ENCODE data around the gene DDX25. TPM values are rescaled to one million over a fixed set of nuclear protein-coding genes. Genes with fewer than 3 reads are reported as not detected.

DDX25 gene
- total RNA-seq, 4 donors from 2014 or later = 0.17 to 0.42 TPM; not detected in 2

DNA sequence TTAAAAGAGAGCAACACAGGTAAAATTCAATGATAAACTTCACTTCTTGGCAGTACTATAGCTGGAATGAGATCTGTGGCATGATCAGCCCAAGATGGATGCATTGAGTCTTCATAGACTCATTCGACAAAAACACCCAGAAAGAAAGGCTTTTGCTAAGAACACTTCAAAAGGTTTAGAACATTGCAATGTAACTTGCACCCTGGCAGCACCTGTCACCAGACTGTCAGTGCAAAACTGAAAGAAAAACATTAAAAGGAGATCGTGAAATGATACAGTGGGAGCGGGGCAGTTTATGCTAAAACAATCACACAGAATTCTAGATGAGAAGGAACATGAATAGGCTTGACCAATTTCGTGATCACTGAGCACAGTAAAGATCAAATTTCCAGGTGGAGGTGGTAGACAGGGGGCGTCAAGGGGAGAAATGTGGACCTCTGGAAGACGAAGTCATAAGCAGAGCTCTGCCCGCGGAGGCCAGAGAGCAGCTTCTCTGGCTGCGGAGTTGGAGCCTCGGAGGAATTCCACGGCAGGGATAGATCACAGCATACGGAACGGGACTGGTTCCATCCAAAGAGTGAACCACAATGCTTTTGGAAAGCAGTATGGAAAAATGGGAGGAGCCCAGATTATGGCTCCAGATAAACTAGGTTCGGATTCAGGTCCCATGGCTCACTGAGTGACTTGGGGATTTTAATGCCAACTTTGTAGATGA is 53.5 kb downstream of the DDX25 start:
- TF ChIP-seq, protein P1, sequence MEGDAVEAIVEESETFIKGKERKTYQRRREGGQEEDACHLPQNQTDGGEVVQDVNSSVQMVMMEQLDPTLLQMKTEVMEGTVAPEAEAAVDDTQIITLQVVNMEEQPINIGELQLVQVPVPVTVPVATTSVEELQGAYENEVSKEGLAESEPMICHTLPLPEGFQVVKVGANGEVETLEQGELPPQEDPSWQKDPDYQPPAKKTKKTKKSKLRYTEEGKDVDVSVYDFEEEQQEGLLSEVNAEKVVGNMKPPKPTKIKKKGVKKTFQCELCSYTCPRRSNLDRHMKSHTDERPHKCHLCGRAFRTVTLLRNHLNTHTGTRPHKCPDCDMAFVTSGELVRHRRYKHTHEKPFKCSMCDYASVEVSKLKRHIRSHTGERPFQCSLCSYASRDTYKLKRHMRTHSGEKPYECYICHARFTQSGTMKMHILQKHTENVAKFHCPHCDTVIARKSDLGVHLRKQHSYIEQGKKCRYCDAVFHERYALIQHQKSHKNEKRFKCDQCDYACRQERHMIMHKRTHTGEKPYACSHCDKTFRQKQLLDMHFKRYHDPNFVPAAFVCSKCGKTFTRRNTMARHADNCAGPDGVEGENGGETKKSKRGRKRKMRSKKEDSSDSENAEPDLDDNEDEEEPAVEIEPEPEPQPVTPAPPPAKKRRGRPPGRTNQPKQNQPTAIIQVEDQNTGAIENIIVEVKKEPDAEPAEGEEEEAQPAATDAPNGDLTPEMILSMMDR (IDR thresholded peaks at IDR 0.05) = no peak
- no peak for TF ChIP-seq POLR2A (IDR thresholded peaks at IDR 0.05)
- WGBS, 2 donors = 32 to 53% methylated on average over 14 of the region's 14 CpGs
- DNase-seq (ENCODE audit: low spot score in 2 of 2) = peak in 1 of 2 donors; percentile 81
- intact Hi-C loops (cut with DNase I; ENCODE audit: low total_unique reads) = no loop called here
- no peak overlapping the region for H3K4me3 ChIP-seq (ENCODE audit: low read depth, poor library complexity, severe bottlenecking)

DNA sequence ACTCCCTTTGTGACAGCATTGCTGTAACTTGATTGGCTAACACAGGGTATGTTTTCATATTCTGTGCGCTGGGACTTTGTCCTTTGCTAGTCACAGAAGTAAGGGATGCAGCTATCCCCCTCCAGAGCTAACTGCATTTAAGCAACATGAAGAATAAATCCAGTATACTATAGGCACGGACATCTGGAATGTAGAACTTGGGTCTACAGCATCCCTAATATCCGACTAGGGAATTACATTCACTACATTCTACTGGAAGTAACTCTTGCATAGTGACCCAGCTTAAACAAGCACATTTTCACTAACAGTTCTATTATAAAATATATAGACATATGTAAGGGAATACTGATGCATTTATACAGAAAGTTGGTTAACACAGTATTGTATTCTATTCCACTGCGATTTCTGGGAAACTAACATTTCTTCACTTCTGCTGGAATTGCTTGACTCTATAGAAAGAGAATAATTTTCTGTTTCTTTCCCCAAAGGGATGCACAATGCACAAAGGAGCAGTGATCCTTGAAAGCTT is 54.6 kb downstream of the DDX25 start:
- intact Hi-C loops (cut with DNase I; ENCODE audit: low total_unique reads) = no loop called here
- WGBS, 2 donors = 79 to 84% methylated on average over 4 of the region's 4 CpGs
- TF ChIP-seq, protein P1 (IDR thresholded peaks at IDR 0.05) = no peak
- no peak for TF ChIP-seq POLR2A (IDR thresholded peaks at IDR 0.05)
- no peak overlapping the region for H3K4me3 ChIP-seq (ENCODE audit: low read depth, poor library complexity, severe bottlenecking)
- DNase-seq (ENCODE audit: low spot score in 2 of 2) = no peak

GRCh38 chr11:125959511-125959910 is 55.2 kb downstream of the DDX25 start:
- 90 to 95% methylated on average over 6 of the region's 6 CpGs for WGBS, 2 donors
- TF ChIP-seq, protein P1 (IDR thresholded peaks at IDR 0.05) = no peak
- no peak for TF ChIP-seq POLR2A (IDR thresholded peaks at IDR 0.05)
- intact Hi-C loops (cut with DNase I; ENCODE audit: low total_unique reads) = no loop called here

DNA sequence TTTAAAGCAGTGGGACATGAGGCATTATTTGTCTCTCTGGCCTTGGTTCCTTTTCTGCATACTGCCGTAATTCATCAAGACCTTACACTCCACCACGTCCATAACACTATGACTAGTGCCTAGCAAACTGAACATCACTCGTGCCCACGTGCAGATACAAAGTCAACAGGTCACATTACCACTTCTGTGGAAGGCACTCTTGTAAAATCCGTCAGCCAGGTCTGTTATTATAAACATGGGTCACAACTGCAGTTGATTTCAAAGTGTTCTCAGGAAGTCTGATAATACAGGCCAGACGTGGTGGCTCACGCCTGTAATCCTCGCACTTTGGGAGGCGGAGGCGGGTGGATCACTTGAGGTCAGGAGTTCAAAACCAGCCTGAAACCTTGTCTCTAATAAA is 55.6 kb downstream of the DDX25 start:
- TF ChIP-seq, protein P1 (IDR thresholded peaks at IDR 0.05) = no peak
- no peak for TF ChIP-seq POLR2A (IDR thresholded peaks at IDR 0.05)
- intact Hi-C loops (cut with DNase I; ENCODE audit: low total_unique reads) = no loop called here
- DNase-seq (ENCODE audit: low spot score in 2 of 2) = peak in 1 of 2 donors; percentile 67
- WGBS, 2 donors = 91% methylated on average over 10 of the region's 10 CpGs
- no peak overlapping the region for H3K4me3 ChIP-seq (ENCODE audit: low read depth, poor library complexity, severe bottlenecking)

More at GRCh38 chr11:125959511-125959910, 55.2 kb downstream of the DDX25 start:
- peak in 1 of 2 donors; percentile 66 for DNase-seq (ENCODE audit: low spot score in 2 of 2)
- H3K4me3 ChIP-seq (ENCODE audit: low read depth, poor library complexity, severe bottlenecking) = no peak overlapping the region

GRCh38 chr11:125960771-125961170 is 56.5 kb downstream of the DDX25 start:
- 77 to 78% methylated on average over 6 of the region's 6 CpGs for WGBS, 2 donors
- DNase-seq (ENCODE audit: low spot score in 2 of 2) = peak in 1 of 2 donors; percentile 64
- TF ChIP-seq POLR2A (IDR thresholded peaks at IDR 0.05) = no peak
- TF ChIP-seq, protein P1 (IDR thresholded peaks at IDR 0.05) = no peak
- intact Hi-C loops (cut with DNase I; ENCODE audit: low total_unique reads) = no loop called here
- no peak overlapping the region for H3K4me3 ChIP-seq (ENCODE audit: low read depth, poor library complexity, severe bottlenecking)

Data from lower leg skin (tissue), 4 donors.